ENCODE data around the gene AGTRAP. TPM values are rescaled to one million over a fixed set of nuclear protein-coding genes. Genes with fewer than 3 reads are reported as not detected.

AGTRAP gene
- total and polyA plus RNA-seq, 2 of the 8 experiments (the other 6 are each of a cell fraction or from before 2014, with no cell fraction given), result 69.7 to 192 TPM

- Histone ChIP-seq H3K79me2 (ENCODE audit: control insufficient read depth in 1 of 2, insufficient read depth in 2 of 2, low read length in 2 of 2) (no peaks in the 10 kb centered on the region), H2AK5ac (ENCODE audit: low read depth, low read length) (no peak overlapping the region), H3K56ac (replicated peaks; ENCODE audit: insufficient read length, low read depth, low read length) (no peak overlapping the region), H3K23me2 (ENCODE audit: low read depth, low read length) (no peaks in the 10 kb centered on the region; the same call in 1 of the 2 replicates), H3K36me3 (ENCODE audit: control insufficient read depth in 2 of 4, insufficient read depth in 4 of 4, low read length in 3 of 4) (peaks cover 2 to 25% (median 11%) of the 10 kb centered on the region in 4 experiments; a peak in 6 of 8 replicates), H2BK12ac (ENCODE audit: low read depth, low read length) (no peak overlapping the region), H3K27me3 (replicated peaks in 1 of 4; ENCODE audit: control insufficient read depth in 3 of 4, extremely low read depth in 1 of 4, insufficient read depth in 3 of 4, low read length in 3 of 4) (no peaks in the 10 kb centered on the region), H4K20me1 (replicated peaks in 1 of 2; ENCODE audit: control insufficient read depth in 1 of 2, insufficient read depth in 2 of 2, low read length in 2 of 2) (peaks cover 0 to 7% of the 10 kb centered on the region in 2 experiments), H4K91ac (replicated peaks; ENCODE audit: insufficient read length, low read length) (no peak overlapping the region), H2BK20ac (ENCODE audit: low read length) (no peak overlapping the region), H2BK5ac (ENCODE audit: low read depth, low read length) (no peak overlapping the region), H3K4ac (replicated peaks; ENCODE audit: insufficient read length, low read depth, low read length) (no peak overlapping the region), H2BK120ac (replicated peaks; ENCODE audit: low read depth, low read length) (no peak overlapping the region), H3K4me2 (ENCODE audit: insufficient read depth in 1 of 2, low read depth in 2 of 2, low read length in 2 of 2) (no peak overlapping the region), H4K5ac (ENCODE audit: insufficient read length, low read depth, low read length) (no peak overlapping the region), H2AFZ (ENCODE audit: low read length) (no peak overlapping the region), H3K14ac (ENCODE audit: insufficient read length) (no peak overlapping the region), H3K23ac (ENCODE audit: insufficient read length) (no peak overlapping the region), H4K8ac (ENCODE audit: extremely low read depth, insufficient read depth, low read length) (no peak overlapping the region), H3K4me1 (replicated peaks in 1 of 4; ENCODE audit: control insufficient read depth in 3 of 4, insufficient read depth in 4 of 4, low read length in 3 of 4) (peaks cover 0 to 2% (median 0%) of the 10 kb centered on the region in 4 experiments; a peak in 2 of 7 replicates), H3K18ac (ENCODE audit: extremely low read depth, low read length) (no peak overlapping the region), H3K4me3 (ENCODE audit: extremely low read depth in 1 of 4, insufficient read depth in 2 of 4, low read depth in 3 of 4, low read length in 4 of 4) (no peak overlapping the region), H3K79me1 (ENCODE audit: low read depth, low read length) (no peaks in the 10 kb centered on the region; the same call in 1 of the 2 replicates), H3K9me3 (ENCODE audit: insufficient read depth in 2 of 2, low read depth in 1 of 2, low read length in 1 of 2) (no peaks in the 10 kb centered on the region), H3K27ac (ENCODE audit: low read depth, low read length) (no peak overlapping the region), H3K9ac (replicated peaks in 1 of 4; ENCODE audit: extremely low read depth in 1 of 4, low read depth in 3 of 4, low read length in 3 of 4) (no peak overlapping the region), H2BK15ac (ENCODE audit: low read length) (no peak overlapping the region)
- no peak for DNase-seq (ENCODE audit: low read depth in 1 of 2, low spot score in 2 of 2)
- FAIRE-seq, result no peak
- CTCF ChIA-PET (ENCODE audit: partially characterized antibody), result interaction anchor here (1.3 to 1.4 kb wide), 3 partner anchors 22 to 56 kb away, joined by 3 read pairs; no protein-coding TSS in a partner anchor
- POLR2A ChIA-PET (ENCODE audit: partially characterized antibody), result interaction anchor here (1.7 kb wide), 1 partner anchor 9 kb away, joined by 9 read pairs; no protein-coding TSS in a partner anchor
- WGBS, 2 experiments (ENCODE audit: extremely low coverage in 1 of 2, insufficient coverage in 1 of 2, insufficient read length in 1 of 2, insufficient replicate concordance in 2 of 2, low coverage in 1 of 2, low lambda C conversion rate in 2 of 2, missing lambda C conversion rate in 1 of 2), result 92% methylated on average over 6 of the region's 6 CpGs; no CpG with 5 or more reads in 1 of the 2 experiments
- no peak for TF ChIP-seq CHD2 (IDR thresholded peaks at IDR 0.05; ENCODE audit: low read length)
- no peak for TF ChIP-seq ASH2L (IDR thresholded peaks at IDR 0.05; ENCODE audit: low read length)
- TF ChIP-seq POLR2A (IDR thresholded peaks at IDR 0.05; ENCODE audit: control extremely low read depth in 1 of 2, low read depth in 2 of 2, low read length in 2 of 2), result no peak
- TF ChIP-seq, protein P1, sequence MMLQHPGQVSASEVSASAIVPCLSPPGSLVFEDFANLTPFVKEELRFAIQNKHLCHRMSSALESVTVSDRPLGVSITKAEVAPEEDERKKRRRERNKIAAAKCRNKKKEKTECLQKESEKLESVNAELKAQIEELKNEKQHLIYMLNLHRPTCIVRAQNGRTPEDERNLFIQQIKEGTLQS (IDR thresholded peaks at IDR 0.05; ENCODE audit: insufficient read depth, low read depth, low read length), result no peak
- TF ChIP-seq, protein P2, sequence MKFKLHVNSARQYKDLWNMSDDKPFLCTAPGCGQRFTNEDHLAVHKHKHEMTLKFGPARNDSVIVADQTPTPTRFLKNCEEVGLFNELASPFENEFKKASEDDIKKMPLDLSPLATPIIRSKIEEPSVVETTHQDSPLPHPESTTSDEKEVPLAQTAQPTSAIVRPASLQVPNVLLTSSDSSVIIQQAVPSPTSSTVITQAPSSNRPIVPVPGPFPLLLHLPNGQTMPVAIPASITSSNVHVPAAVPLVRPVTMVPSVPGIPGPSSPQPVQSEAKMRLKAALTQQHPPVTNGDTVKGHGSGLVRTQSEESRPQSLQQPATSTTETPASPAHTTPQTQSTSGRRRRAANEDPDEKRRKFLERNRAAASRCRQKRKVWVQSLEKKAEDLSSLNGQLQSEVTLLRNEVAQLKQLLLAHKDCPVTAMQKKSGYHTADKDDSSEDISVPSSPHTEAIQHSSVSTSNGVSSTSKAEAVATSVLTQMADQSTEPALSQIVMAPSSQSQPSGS (IDR thresholded peaks at IDR 0.05; ENCODE audit: low read length), result no peak
- no peak for TF ChIP-seq RXRA (IDR thresholded peaks at IDR 0.05; ENCODE audit: insufficient read depth, low read depth, low read length)
- no peak for TF ChIP-seq CEBPB (IDR thresholded peaks at IDR 0.05; ENCODE audit: low read depth, low read length)
- TF ChIP-seq, protein P3, sequence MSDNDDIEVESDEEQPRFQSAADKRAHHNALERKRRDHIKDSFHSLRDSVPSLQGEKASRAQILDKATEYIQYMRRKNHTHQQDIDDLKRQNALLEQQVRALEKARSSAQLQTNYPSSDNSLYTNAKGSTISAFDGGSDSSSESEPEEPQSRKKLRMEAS (IDR thresholded peaks at IDR 0.05), result no peak
- TF ChIP-seq SP4 (IDR thresholded peaks at IDR 0.05; ENCODE audit: low read length), result no peak
- no peak for TF ChIP-seq RNF2 (IDR thresholded peaks at IDR 0.05; ENCODE audit: borderline replicate concordance, low read depth, low read length, missing control alignments, poor library complexity, severe bottlenecking)
- no peak for TF ChIP-seq YY1 (IDR thresholded peaks at IDR 0.05; ENCODE audit: low read depth, low read length)
- TF ChIP-seq EGR1 (IDR thresholded peaks at IDR 0.05; ENCODE audit: borderline replicate concordance, low read depth, low read length), result no peak
Observed at GRCh38 chr1:11746092-11746491, 10.2 kb downstream of the AGTRAP start.

Measured in H1 (cell line).